B cell (primary cell): Measurements from ENCODE around the gene MAP3K14.

Experiments used
- EZH2 ChIP-seq: IDR thresholded peaks from 2 replicates; pipeline ENCODE4 v1.6.1; 2012; ENCODE audit warnings: borderline replicate concordance, low read depth, mild to moderate bottlenecking, moderate library complexity, low read length; ENCODE audit not compliant: insufficient read depth, poor library complexity, severe bottlenecking
- TF ChIP-seq, protein P1 (sequence below): fragments of 200-600 bp; IDR thresholded peaks from one replicate; pipeline ENCODE4 v1.8.0; 2022; ENCODE audit warnings: antibody characterized with exemption, mild to moderate bottlenecking

GRCh38 chr17:45223539-45224528 is 93.0 kb downstream of the MAP3K14 start:
- TF ChIP-seq, protein P1, sequence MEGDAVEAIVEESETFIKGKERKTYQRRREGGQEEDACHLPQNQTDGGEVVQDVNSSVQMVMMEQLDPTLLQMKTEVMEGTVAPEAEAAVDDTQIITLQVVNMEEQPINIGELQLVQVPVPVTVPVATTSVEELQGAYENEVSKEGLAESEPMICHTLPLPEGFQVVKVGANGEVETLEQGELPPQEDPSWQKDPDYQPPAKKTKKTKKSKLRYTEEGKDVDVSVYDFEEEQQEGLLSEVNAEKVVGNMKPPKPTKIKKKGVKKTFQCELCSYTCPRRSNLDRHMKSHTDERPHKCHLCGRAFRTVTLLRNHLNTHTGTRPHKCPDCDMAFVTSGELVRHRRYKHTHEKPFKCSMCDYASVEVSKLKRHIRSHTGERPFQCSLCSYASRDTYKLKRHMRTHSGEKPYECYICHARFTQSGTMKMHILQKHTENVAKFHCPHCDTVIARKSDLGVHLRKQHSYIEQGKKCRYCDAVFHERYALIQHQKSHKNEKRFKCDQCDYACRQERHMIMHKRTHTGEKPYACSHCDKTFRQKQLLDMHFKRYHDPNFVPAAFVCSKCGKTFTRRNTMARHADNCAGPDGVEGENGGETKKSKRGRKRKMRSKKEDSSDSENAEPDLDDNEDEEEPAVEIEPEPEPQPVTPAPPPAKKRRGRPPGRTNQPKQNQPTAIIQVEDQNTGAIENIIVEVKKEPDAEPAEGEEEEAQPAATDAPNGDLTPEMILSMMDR, result no peak
- no peak for TF ChIP-seq EZH2
